ENCODE data around the gene NOPCHAP1. TPM values are rescaled to one million over a fixed set of nuclear protein-coding genes. Genes with fewer than 3 reads are reported as not detected.

NOPCHAP1 gene
- total and polyA plus RNA-seq, 2 experiments from 2014 or later, result 1.2 to 20.3 TPM

DNA sequence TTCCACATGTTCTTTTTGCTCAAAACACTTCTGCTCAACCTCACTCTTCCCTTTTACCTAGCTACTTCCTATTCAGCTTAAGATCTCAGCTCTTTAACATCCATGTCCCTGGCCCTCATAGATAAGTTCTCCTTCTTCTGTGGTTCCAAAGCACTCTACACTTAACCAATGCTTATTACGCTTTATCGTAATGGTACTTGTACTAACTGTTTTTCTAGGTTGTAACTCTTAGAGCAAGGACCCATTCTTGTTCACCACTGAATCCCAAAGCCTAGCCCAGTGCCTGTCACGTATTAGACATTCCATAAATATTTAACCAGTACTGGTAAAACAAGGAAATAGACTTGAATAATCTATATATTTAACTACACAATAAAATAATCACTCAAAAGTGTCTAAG, 33.3 kb upstream of the NOPCHAP1 start:
- in situ Hi-C loops (cut with MboI), result no loop called here
- Histone ChIP-seq H3K27ac (no peak overlapping the region), H3F3A (ENCODE audit: insufficient read depth) (no peaks in the 10 kb centered on the region; the same call in 1 of the 2 replicates)

DNA sequence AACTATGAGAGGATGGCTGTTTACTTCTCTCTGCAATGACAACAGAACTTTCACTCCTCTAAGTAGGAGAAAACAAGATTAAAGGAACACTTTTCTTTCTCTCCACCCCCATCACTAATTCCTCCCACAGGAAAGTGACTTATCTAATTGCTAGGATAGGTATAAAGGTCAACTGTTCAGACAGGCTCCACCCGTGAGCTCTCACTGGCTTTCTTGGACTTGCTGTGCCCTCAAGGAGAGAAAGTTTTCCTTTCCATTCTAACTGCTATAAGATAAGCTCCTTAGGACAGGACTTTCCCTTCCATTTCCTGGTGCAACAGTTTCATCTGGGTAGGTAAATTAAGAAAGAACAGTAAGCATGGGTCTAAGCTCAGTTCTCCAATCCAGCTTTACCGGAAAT, 32.8 kb upstream of the NOPCHAP1 start:
- Histone ChIP-seq H3K4me2 (ENCODE audit: unreplicated experiment) (no peak overlapping the region), H2AFZ (no peak overlapping the region), H3K4me3 (no peak overlapping the region), H3F3A (ENCODE audit: insufficient read depth) (no peaks in the 10 kb centered on the region; the same call in 1 of the 2 replicates), H3K4me1 (ENCODE audit: insufficient read depth) (peaks cover 18% of the 10 kb centered on the region), H3K27ac (no peak overlapping the region), H3K9me2 (ENCODE audit: insufficient read depth) (no peaks in the 10 kb centered on the region), H3K36me3 (ENCODE audit: low read depth) (no peaks in the 10 kb centered on the region), H4K20me1 (ENCODE audit: insufficient read depth) (no peaks in the 10 kb centered on the region), H3K9ac (no peak overlapping the region), H3K79me2 (ENCODE audit: insufficient read depth) (no peaks in the 10 kb centered on the region; the same call in 1 of the 2 replicates), H3K27me3 (replicated peaks; ENCODE audit: insufficient read depth) (no peaks in the 10 kb centered on the region), H3K9me3 (ENCODE audit: low read depth) (no peaks in the 10 kb centered on the region)
- in situ Hi-C loops (cut with MboI), result no loop called here
- no peak for DNase-seq
- 81 to 93% methylated on average over 2 of the region's 2 CpGs for WGBS, 2 experiments (ENCODE audit: low coverage in 1 of 2, low lambda C conversion rate in 2 of 2, missing lambda C conversion rate in 2 of 2)
- TF ChIP-seq EZH2phosphoT487 (IDR thresholded peaks at IDR 0.05; ENCODE audit: insufficient read depth, low read depth) (no peak), EZH2 (IDR thresholded peaks at IDR 0.05; ENCODE audit: insufficient read depth, poor library complexity, severe bottlenecking) (no peak)

More for the DNA sequence above, 33.3 kb upstream of the NOPCHAP1 start:
- Histone ChIP-seq H3K9me3 (ENCODE audit: low read depth) (no peaks in the 10 kb centered on the region), H3K27me3 (replicated peaks; ENCODE audit: insufficient read depth) (no peaks in the 10 kb centered on the region), H3K9me2 (ENCODE audit: insufficient read depth) (no peaks in the 10 kb centered on the region), H3K4me3 (no peak overlapping the region), H3K4me2 (ENCODE audit: unreplicated experiment) (no peak overlapping the region), H4K20me1 (ENCODE audit: insufficient read depth) (no peaks in the 10 kb centered on the region), H3K79me2 (ENCODE audit: insufficient read depth) (no peaks in the 10 kb centered on the region; the same call in 1 of the 2 replicates), H3K9ac (no peak overlapping the region), H3K36me3 (ENCODE audit: low read depth) (no peaks in the 10 kb centered on the region), H3K4me1 (ENCODE audit: insufficient read depth) (peaks cover 18% of the 10 kb centered on the region), H2AFZ (no peak overlapping the region)
- no peak for DNase-seq
- WGBS, 2 experiments (ENCODE audit: low coverage in 1 of 2, low lambda C conversion rate in 2 of 2, missing lambda C conversion rate in 2 of 2), result 97 to 99% methylated on average over 3 of the region's 3 CpGs
- no peak for TF ChIP-seq EZH2 (IDR thresholded peaks at IDR 0.05; ENCODE audit: insufficient read depth, poor library complexity, severe bottlenecking)
- TF ChIP-seq EZH2phosphoT487 (IDR thresholded peaks at IDR 0.05; ENCODE audit: insufficient read depth, low read depth), result no peak

GRCh38 chr12:104955703-104956102, 30.4 kb upstream of the NOPCHAP1 start:
- TF ChIP-seq EZH2 (IDR thresholded peaks at IDR 0.05; ENCODE audit: insufficient read depth, poor library complexity, severe bottlenecking) (no peak), EZH2phosphoT487 (IDR thresholded peaks at IDR 0.05; ENCODE audit: insufficient read depth, low read depth) (no peak)
- H3K27ac ChIP-seq, result no peak overlapping the region
- H2AFZ ChIP-seq, result no peak overlapping the region
- WGBS, 2 experiments (ENCODE audit: low coverage in 1 of 2, low lambda C conversion rate in 2 of 2, missing lambda C conversion rate in 2 of 2), result 96 to 98% methylated on average over 2 of the region's 2 CpGs
- H3K4me2 ChIP-seq (ENCODE audit: unreplicated experiment), result no peak overlapping the region
- no peaks in the 10 kb centered on the region for H3K27me3 ChIP-seq (replicated peaks; ENCODE audit: insufficient read depth)
- DNase-seq, result no peak
- no peak overlapping the region for H3K9ac ChIP-seq
- H4K20me1 ChIP-seq (ENCODE audit: insufficient read depth), result no peaks in the 10 kb centered on the region
- in situ Hi-C loops (cut with MboI), result no loop called here
- peaks cover 21% of the 10 kb centered on the region for H3F3A ChIP-seq (ENCODE audit: insufficient read depth)
- no peaks in the 10 kb centered on the region for H3K9me2 ChIP-seq (ENCODE audit: insufficient read depth)
- peaks cover 34% of the 10 kb centered on the region for H3K4me1 ChIP-seq (ENCODE audit: insufficient read depth)
- no peaks in the 10 kb centered on the region; the same call in 1 of the 2 replicates for H3K79me2 ChIP-seq (ENCODE audit: insufficient read depth)
- no peaks in the 10 kb centered on the region for H3K36me3 ChIP-seq (ENCODE audit: low read depth)
- no peaks in the 10 kb centered on the region for H3K9me3 ChIP-seq (ENCODE audit: low read depth)
- no peak overlapping the region for H3K4me3 ChIP-seq

- no peaks in the 10 kb centered on the region; the same call in 1 of the 2 replicates for H3K79me2 ChIP-seq (ENCODE audit: insufficient read depth)
- no peaks in the 10 kb centered on the region for H3K27me3 ChIP-seq (replicated peaks; ENCODE audit: insufficient read depth)
- 33 to 34% methylated on average over 13 of the region's 13 CpGs for WGBS, 2 experiments (ENCODE audit: low coverage in 1 of 2, low lambda C conversion rate in 2 of 2, missing lambda C conversion rate in 2 of 2)
- H3K4me2 ChIP-seq (ENCODE audit: unreplicated experiment), result peak overlapping the region; percentile 82
- no peak overlapping the region for H3K27ac ChIP-seq
- H2AFZ ChIP-seq, result peak overlapping the region; percentile 94
- H3K9me2 ChIP-seq (ENCODE audit: insufficient read depth), result no peaks in the 10 kb centered on the region
- in situ Hi-C loops (cut with MboI), result no loop called here
- peaks cover 28% of the 10 kb centered on the region for H3K4me1 ChIP-seq (ENCODE audit: insufficient read depth)
- H4K20me1 ChIP-seq (ENCODE audit: insufficient read depth), result no peaks in the 10 kb centered on the region
- H3K36me3 ChIP-seq (ENCODE audit: low read depth), result no peaks in the 10 kb centered on the region
- H3K9me3 ChIP-seq (ENCODE audit: low read depth), result no peaks in the 10 kb centered on the region
- peaks cover 24% of the 10 kb centered on the region for H3F3A ChIP-seq (ENCODE audit: insufficient read depth)
- H3K4me3 ChIP-seq, result peak overlapping the region; percentile 96
- TF ChIP-seq EZH2 (IDR thresholded peaks at IDR 0.05; ENCODE audit: insufficient read depth, poor library complexity, severe bottlenecking), result no peak
- TF ChIP-seq EZH2phosphoT487 (IDR thresholded peaks at IDR 0.05; ENCODE audit: insufficient read depth, low read depth), result no peak
- peak; percentile 13 for DNase-seq
- H3K9ac ChIP-seq, result peak overlapping the region; percentile 90
These were observed 29.0 kb upstream of the NOPCHAP1 start for GRCh38 chr12:104956870-104957718.

Data from GM23248 (cell line).